Gastrocnemius medialis (tissue), 4 donors: Measurements from ENCODE around the gene FBXL7.

Experiments used
- CTCF ChIP-seq, 5 experiments: fragments of 450-650 bp in 3 of 5; fragments of 200-600 bp in 2 of 5; sonication (generic) in 2 of 5; IDR thresholded peaks in 4 of 5; conservative IDR thresholded peaks in 1 of 5; 1 replicate in 4 of 5; 2 replicates in 1 of 5; pipeline ENCODE4 v1.5.1; 2016 to 2019; ENCODE audit warnings: antibody characterized with exemption in 5 of 5, mild to moderate bottlenecking in 3 of 5, moderate library complexity in 3 of 5
- POLR2A ChIP-seq, 2 donors: fragments of 450-650 bp; IDR thresholded peaks; one replicate each; pipeline ENCODE4 v1.6.1; 2017; ENCODE audit warnings: antibody characterized with exemption in 2 of 2, mild to moderate bottlenecking in 2 of 2, moderate library complexity in 2 of 2

GRCh38 chr5:15932066-15932465, 432.1 kb downstream of the FBXL7 start:
- TF ChIP-seq CTCF (IDR thresholded peaks at IDR 0.05 in 4 of 5, conservative IDR thresholded peaks at IDR 0.05 in 1 of 5): no peak
- TF ChIP-seq POLR2A (IDR thresholded peaks at IDR 0.05): no peak
